PC-9 (cell line): ENCODE measurements around the gene FNDC3B. TPM values are rescaled to one million over a fixed set of nuclear protein-coding genes. Genes with fewer than 3 reads are reported as not detected.

Experiments
- BruUV-seq: library from RNA; stranded (reverse); fragments of 400-500 nt; replicated peaks from 2 replicates; lab custom pipeline; 2021; lab: Mats Ljungman, UMichigan
- CTCF ChIA-PET: fragments of 300-600 bp; sonication (Branson Sonifier 250); formaldehyde crosslinking; loops from one replicate; lab custom pipeline; 2022; ENCODE audit warnings: antibody characterized with exemption; lab: Charles Lee
- POLR2A ChIA-PET: fragments of 300-600 bp; sonication (Branson Sonifier 250); formaldehyde crosslinking; loops from one replicate; lab custom pipeline; 2022; ENCODE audit warnings: antibody characterized with exemption; ENCODE audit not compliant: unreplicated experiment; lab: Charles Lee
- DNase-seq, 2 experiments: peaks; one replicate each; pipeline versions ENCODE4 v3.0.0 to v3.0.0-alpha.2; 2015 to 2022; ENCODE audit warnings: mixed read lengths in 1 of 2
- H2AFZ ChIP-seq: fragments of 200-600 bp; sonication (generic); 2 replicates; pipeline ENCODE4 v1.8.1; 2017; ENCODE audit warnings: antibody characterized with exemption
- H3F3A ChIP-seq: fragments of 200-600 bp; sonication (generic); 2 replicates; pipeline ENCODE4 v1.8.1; 2017; ENCODE audit warnings: antibody characterized with exemption, mild to moderate bottlenecking, low read depth; ENCODE audit not compliant: insufficient read depth
- H3K27ac ChIP-seq: fragments of 200-600 bp; sonication (generic); 2 replicates; pipeline ENCODE4 v1.6.1; 2016; ENCODE audit warnings: mixed run types
- H3K27me3 ChIP-seq: fragments of 200-600 bp; sonication (generic); 2 replicates; pipeline ENCODE4 v1.6.1; 2016; ENCODE audit warnings: low read depth, mixed run types; ENCODE audit not compliant: insufficient read depth
- H3K36me3 ChIP-seq: fragments of 200-600 bp; sonication (generic); 2 replicates; pipeline ENCODE4 v1.6.1; 2016; ENCODE audit warnings: low read depth, mixed run types
- H3K4me1 ChIP-seq: fragments of 200-600 bp; sonication (generic); replicated peaks from 2 replicates; pipeline ENCODE4 v1.6.1; 2016; ENCODE audit warnings: mixed run types; ENCODE audit not compliant: insufficient read depth
- H3K4me2 ChIP-seq: fragments of 200-600 bp; sonication (generic); 2 replicates; pipeline ENCODE4 v1.6.1; 2017; ENCODE audit warnings: mixed run types
- H3K4me3 ChIP-seq: fragments of 200-600 bp; sonication (generic); 2 replicates; pipeline ENCODE4 v1.6.1; 2016; ENCODE audit warnings: mixed run types
- H3K79me2 ChIP-seq: fragments of 200-600 bp; sonication (generic); 2 replicates; pipeline ENCODE4 v1.6.1; 2017; ENCODE audit warnings: low read depth, mixed run types
- H3K9me2 ChIP-seq: fragments of 200-600 bp; sonication (generic); 2 replicates; pipeline ENCODE4 v1.8.1; 2017; ENCODE audit warnings: mild to moderate bottlenecking; ENCODE audit not compliant: insufficient read depth
- H3K9me3 ChIP-seq: fragments of 200-600 bp; sonication (generic); 2 replicates; pipeline ENCODE4 v1.8.1; 2016; ENCODE audit warnings: low read depth; ENCODE audit not compliant: insufficient read depth
- H4K20me1 ChIP-seq: fragments of 200-600 bp; sonication (generic); 2 replicates; pipeline ENCODE4 v1.8.1; 2017; ENCODE audit not compliant: insufficient read depth
- CTCF ChIP-seq: fragments of 200-600 bp; sonication (generic); conservative IDR thresholded peaks from 2 replicates; pipeline ENCODE4 v1.6.1; 2017; ENCODE audit warnings: mixed run types, antibody characterized with exemption, mild to moderate bottlenecking, moderate library complexity
- EZH2 ChIP-seq: fragments of 200-600 bp; sonication (generic); IDR thresholded peaks from 2 replicates; pipeline ENCODE4 v1.8.0; 2017; ENCODE audit warnings: antibody characterized with exemption, low read depth
- intact Hi-C: fragments of 100-400 bp; cut with micrococcal nuclease; formaldehyde crosslinking; loops from one replicate; pipeline ENCODE4 v1.10.0; 2022; ENCODE audit not compliant: unreplicated experiment
- total RNA-seq: library from RNA; stranded (reverse); gene quantifications from 2 replicates; pipeline ENCODE4 v1.2.3, GENCODE V29; 2021

FNDC3B gene
- total RNA-seq, 1 experiment from 2014 or later = 106 TPM

- TF ChIP-seq EZH2 = no peak
- no peak for TF ChIP-seq CTCF
- Histone ChIP-seq H4K20me1 (peaks cover 98% of the 10 kb centered on the region), H3K36me3 (peaks cover 80% of the 10 kb centered on the region)
Observed at GRCh38 chr3:172067837-172068440, 28.6 kb downstream of the FNDC3B start.

GRCh38 chr3:172068977-172069376 lies 29.6 kb downstream of the FNDC3B start:
- 0 out of 2 replicates have a peak overlapping the region, but pooled peaks have one; percentile 18 for H3K27ac ChIP-seq
- peaks cover 21% of the 10 kb centered on the region; the same call in 1 of the 2 replicates for H3K4me1 ChIP-seq
- no peak overlapping the region for H3K4me2 ChIP-seq
- intact Hi-C loops = no loop called here
- H3F3A ChIP-seq = peaks cover 92% of the 10 kb centered on the region
- no peaks in the 10 kb centered on the region for H3K27me3 ChIP-seq
- no TSS peak for BruUV-seq
- ChIA-PET CTCF (no interaction called here), POLR2A (no interaction called here)
- peaks cover 80% of the 10 kb centered on the region for H3K36me3 ChIP-seq
- no peak for TF ChIP-seq CTCF
- peaks cover 98% of the 10 kb centered on the region for H4K20me1 ChIP-seq
- H2AFZ ChIP-seq = no peak overlapping the region
- no peak for DNase-seq
- no peaks in the 10 kb centered on the region for H3K9me2 ChIP-seq
- H3K79me2 ChIP-seq = peaks cover 100% of the 10 kb centered on the region
- H3K4me3 ChIP-seq = no peak overlapping the region
- H3K9me3 ChIP-seq = no peaks in the 10 kb centered on the region

More at GRCh38 chr3:172067837-172068440, 28.6 kb downstream of the FNDC3B start:
- intact Hi-C loops = no loop called here
- Histone ChIP-seq H3K4me2 (no peak overlapping the region), H3K27ac (peak overlapping the region; percentile 17; the same call in 1 of the 2 replicates), H2AFZ (no peak overlapping the region), H3K79me2 (peaks cover 100% of the 10 kb centered on the region), H3K9me2 (no peaks in the 10 kb centered on the region), H3K4me3 (no peak overlapping the region), H3F3A (peaks cover 81% of the 10 kb centered on the region), H3K4me1 (peaks cover 21% of the 10 kb centered on the region; the same call in 1 of the 2 replicates), H3K27me3 (no peaks in the 10 kb centered on the region), H3K9me3 (no peaks in the 10 kb centered on the region)
- ChIA-PET POLR2A (no interaction called here), CTCF (no interaction called here)
- DNase-seq = no peak
- BruUV-seq = no TSS peak

- H3K9me3 ChIP-seq = no peaks in the 10 kb centered on the region; the same call in 1 of the 2 replicates
- no peak for DNase-seq
Observed at GRCh38 chr3:172069478-172069877, 30.1 kb downstream of the FNDC3B start.

More at GRCh38 chr3:172069478-172069877, 30.1 kb downstream of the FNDC3B start:
- no peaks in the 10 kb centered on the region for H3K9me2 ChIP-seq
- ChIA-PET POLR2A (no interaction called here), CTCF (interaction anchor here (0.6 to 0.7 kb wide), 2 partner anchors 18 to 149 kb away, joined by 4 to 6 read pairs; no protein-coding TSS in a partner anchor)
- peaks cover 98% of the 10 kb centered on the region for H4K20me1 ChIP-seq
- BruUV-seq = no TSS peak
- H3K27me3 ChIP-seq = no peaks in the 10 kb centered on the region
- TF ChIP-seq CTCF (no peak), EZH2 (no peak)
- peaks cover 90% of the 10 kb centered on the region for H3F3A ChIP-seq
- H3K27ac ChIP-seq = 0 out of 2 replicates have a peak overlapping the region, but pooled peaks have one; percentile 18
- no peak overlapping the region for H2AFZ ChIP-seq
- no peak overlapping the region for H3K4me2 ChIP-seq
- H3K79me2 ChIP-seq = peaks cover 100% of the 10 kb centered on the region
- H3K4me1 ChIP-seq = peaks cover 17% of the 10 kb centered on the region; the same call in 1 of the 2 replicates
- H3K36me3 ChIP-seq = peaks cover 80% of the 10 kb centered on the region
- intact Hi-C loops = no loop called here
- H3K4me3 ChIP-seq = no peak overlapping the region
